ENCODE results near the gene BTBD10.

The BTBD10 gene

DNA sequence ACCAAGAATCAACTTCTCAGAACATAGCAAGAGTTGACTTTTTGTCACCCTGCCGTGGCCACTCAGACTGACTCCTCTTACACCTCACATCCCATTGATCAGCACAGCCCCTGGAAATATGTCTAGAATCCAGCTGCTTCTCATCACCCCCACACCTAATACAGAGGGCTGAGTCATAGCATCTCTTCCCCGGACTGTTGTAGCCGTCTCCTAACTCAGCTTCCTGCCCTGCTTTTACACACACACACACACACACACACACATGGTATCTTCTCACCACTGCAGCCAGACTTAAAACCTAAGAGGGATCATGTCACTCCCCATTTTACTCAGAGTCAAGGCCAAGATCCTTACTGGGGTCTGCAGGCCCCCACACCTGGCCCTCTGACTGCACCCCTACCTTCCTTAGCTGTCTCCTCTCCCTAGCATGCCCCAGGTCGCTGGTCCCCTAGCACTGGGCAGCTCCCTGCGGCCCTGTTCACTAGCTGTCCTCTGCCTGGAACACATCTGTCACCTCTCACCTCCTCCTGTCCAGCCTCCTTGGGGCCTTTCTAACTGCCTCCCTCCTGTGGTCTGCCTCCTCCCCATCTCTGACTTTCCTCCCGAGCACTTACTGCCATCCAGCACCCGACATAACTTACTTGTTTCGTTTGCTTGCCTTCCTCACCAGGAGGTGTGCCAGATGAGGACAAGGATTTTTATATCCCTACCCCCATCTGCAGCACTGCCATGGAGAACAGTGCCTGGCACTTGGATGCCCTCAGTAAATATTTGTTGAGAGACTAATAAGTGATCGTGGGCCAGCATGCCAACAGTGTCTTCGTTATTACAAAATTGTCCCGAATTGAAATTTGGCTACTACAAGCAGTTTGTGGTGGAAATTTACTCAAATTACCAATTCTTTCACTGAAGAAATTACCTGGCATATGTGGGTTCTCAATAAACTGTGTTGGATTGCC is 123.5 kb downstream of the BTBD10 start:
- peak; percentile 90 for DNase-seq (ENCODE audit: low spot score)

- peak; percentile 61 for DNase-seq (ENCODE audit: low spot score)
These were observed 124.5 kb downstream of the BTBD10 start for GRCh38 chr11:13338427-13339069.

- DNase-seq (ENCODE audit: low spot score) = peak; percentile 36
These were observed 125.0 kb downstream of the BTBD10 start for GRCh38 chr11:13338019-13338426.
